ENCODE data around the gene SLC46A2.
A peak's percentile ranks its signal among the peaks of the same experiment; 100 is the strongest.

The SLC46A2 gene

DNA sequence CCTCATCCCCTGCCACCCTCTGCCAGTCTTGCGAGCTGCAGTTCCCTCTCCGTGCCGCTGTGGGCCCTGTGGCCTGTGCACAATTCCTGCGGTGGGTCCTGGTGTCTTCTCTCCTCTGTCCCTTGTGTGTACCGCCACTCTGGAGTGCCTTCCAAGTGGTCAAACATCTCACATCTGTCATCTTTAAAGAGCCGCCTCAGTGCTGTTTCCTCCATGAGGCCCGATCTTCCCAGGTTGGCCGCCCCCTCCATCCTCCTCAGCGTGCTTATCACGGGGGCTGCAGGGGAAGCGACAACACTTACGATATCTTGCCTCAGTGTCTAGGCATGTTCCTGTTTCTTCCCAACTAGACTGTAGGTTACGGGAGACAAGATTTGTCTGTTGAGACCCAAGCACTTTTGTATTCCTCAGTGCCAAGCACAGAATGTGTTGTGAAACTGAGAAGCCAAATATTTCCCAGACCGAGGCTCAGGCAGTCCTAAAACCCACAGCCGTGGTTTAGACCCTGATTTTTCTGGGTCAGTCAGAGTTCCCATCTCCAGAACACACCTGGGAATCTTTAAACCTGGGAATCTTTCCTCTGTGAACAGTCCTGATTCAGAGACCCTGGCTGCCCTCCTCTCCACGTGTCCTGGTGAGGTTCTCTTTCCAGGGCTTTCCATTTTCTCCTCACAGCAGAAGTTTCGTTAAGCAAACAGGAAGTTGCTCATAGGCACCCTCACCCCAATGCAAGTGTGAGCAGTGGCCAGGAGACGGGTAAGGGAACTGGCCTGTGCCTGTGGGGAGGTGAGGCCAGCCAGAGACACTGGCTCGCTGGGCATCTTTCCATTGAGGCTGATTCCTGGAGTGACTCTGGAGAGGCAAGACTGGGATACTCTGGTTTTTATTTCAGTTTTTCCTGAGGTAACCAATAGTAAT, 28.8 kb downstream of the SLC46A2 start:
- Mint-ChIP-seq H3K27ac (peak overlapping the region; percentile 16 to 71), H3K27me3 (no peaks in the 10 kb centered on the region), H3K36me3 (ENCODE audit: insufficient read depth) (peaks cover 6% of the 10 kb centered on the region), H3K4me3 (no peak overlapping the region), H3K9me3 (no peaks in the 10 kb centered on the region), H3K4me1 (ENCODE audit: low read depth in 2 of 2) (peaks cover 16 to 26% of the 10 kb centered on the region in 2 donors)
- ATAC-seq (replicated peaks), result no peak
- no peak for DNase-seq

DNA sequence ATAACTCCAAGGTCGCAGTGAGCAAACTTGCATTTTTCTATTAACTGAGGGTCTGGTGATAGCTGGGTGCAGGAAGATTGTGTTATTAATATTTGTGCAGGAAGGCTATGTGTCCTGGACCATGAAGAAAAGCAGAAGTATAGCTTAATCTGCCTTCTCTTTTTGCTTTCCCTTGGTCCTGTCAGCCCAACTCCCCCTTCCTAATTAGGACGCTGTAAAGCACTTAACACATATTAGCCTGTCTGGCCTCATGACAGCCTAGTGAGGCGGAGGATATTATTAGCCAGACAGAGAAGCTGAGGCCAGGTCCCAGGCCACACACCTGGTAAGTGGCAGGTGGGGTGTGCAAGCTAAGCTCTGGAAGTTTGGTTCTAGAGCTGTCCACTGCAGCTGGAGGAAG, 29.5 kb downstream of the SLC46A2 start:
- Mint-ChIP-seq H3K36me3 (ENCODE audit: insufficient read depth) (peaks cover 6% of the 10 kb centered on the region), H3K4me3 (no peak overlapping the region), H3K9me3 (no peaks in the 10 kb centered on the region), H3K4me1 (ENCODE audit: low read depth in 2 of 2) (peaks cover 16 to 30% of the 10 kb centered on the region in 2 donors), H3K27me3 (no peaks in the 10 kb centered on the region), H3K27ac (peak overlapping the region; percentile 16 to 71)
- no peak for ATAC-seq (replicated peaks)
- DNase-seq, result no peak

DNA sequence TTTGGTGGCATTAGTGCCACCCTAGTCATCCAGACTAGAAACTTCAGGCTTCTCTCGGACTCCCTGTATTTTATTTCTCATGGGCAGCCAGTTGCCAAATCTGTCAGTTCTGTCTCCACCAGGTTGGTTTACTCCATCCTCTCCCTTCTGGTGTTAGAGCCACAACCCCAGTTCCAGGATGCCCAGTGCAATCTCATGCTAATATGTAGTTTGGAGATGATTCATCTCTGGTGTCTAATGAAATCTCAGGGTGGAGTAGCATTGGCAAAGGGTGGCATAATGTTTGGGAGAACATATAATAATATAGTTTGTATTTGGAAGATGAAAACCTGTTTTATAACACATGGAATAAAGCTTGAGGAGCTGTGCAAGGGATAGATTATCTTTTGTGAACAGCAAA, 30.2 kb downstream of the SLC46A2 start:
- no peaks in the 10 kb centered on the region for H3K27me3 Mint-ChIP-seq
- H3K36me3 Mint-ChIP-seq (ENCODE audit: insufficient read depth), result peaks cover 2% of the 10 kb centered on the region
- H3K9me3 Mint-ChIP-seq, result no peaks in the 10 kb centered on the region
- no peak overlapping the region for H3K27ac Mint-ChIP-seq
- ATAC-seq (replicated peaks) (no peak), DNase-seq (no peak)
- peaks cover 19 to 30% of the 10 kb centered on the region in 2 donors for H3K4me1 Mint-ChIP-seq (ENCODE audit: low read depth in 2 of 2)
- H3K4me3 Mint-ChIP-seq, result no peak overlapping the region

DNA sequence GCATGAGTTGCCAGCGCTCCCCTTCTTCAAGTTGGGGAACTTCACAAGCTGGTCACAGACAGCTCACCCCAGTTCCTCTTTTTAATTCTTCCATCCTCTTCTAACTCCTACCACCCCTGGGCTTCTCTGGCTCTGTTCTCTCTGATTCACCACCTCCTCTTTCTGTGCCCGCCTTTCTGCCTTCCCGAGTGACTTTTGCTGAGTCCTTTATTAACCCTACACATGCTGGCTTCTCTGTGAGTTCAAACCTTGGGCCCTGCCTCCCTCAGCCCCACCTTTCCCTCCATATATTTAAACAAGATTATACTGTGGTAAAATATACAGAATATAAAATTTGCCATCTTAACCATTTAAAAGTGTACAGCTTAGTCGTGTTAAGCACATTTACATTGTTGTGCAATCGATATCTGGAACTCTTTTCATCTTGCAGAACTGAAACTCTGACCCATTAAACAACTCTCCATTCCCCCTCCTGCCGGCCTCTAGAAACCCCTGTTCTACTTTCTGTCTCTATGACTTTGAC, 32.0 kb downstream of the SLC46A2 start:
- ATAC-seq (replicated peaks), result peak; percentile 46
- H3K27ac Mint-ChIP-seq, result peak overlapping the region in 1 of 2 donors; percentile 57
- no peaks in the 10 kb centered on the region for H3K27me3 Mint-ChIP-seq
- H3K4me3 Mint-ChIP-seq, result no peak overlapping the region
- no peak for DNase-seq
- H3K9me3 Mint-ChIP-seq, result no peaks in the 10 kb centered on the region
- H3K4me1 Mint-ChIP-seq (ENCODE audit: low read depth in 2 of 2), result peaks cover 24 to 32% of the 10 kb centered on the region in 2 donors
- H3K36me3 Mint-ChIP-seq (ENCODE audit: insufficient read depth), result peaks cover 9% of the 10 kb centered on the region

DNA sequence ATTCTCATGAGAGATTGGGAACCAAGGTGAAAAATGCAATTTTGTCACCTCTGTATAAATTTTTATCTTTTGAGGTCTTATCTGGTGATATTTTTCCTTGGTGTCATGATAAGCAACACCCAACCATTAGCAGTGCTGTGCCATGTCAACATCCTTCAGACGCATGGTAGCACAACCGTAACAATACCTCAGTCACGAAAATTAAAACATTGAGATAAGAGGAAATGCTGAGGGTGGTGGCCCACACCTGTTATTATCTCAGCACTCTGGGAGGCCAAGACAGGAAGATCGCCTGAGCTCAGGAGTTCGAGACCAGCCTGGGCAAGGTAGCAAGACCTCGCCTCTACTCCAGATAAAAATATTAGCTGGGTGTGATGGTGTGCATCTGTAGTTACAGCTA, 32.7 kb downstream of the SLC46A2 start:
- Mint-ChIP-seq H3K4me1 (ENCODE audit: low read depth in 2 of 2) (peaks cover 24 to 28% of the 10 kb centered on the region in 2 donors), H3K27ac (no peak overlapping the region), H3K4me3 (no peak overlapping the region), H3K36me3 (ENCODE audit: insufficient read depth) (peaks cover 9% of the 10 kb centered on the region), H3K27me3 (no peaks in the 10 kb centered on the region), H3K9me3 (no peaks in the 10 kb centered on the region)
- no peak for ATAC-seq (replicated peaks)
- no peak for DNase-seq

DNA sequence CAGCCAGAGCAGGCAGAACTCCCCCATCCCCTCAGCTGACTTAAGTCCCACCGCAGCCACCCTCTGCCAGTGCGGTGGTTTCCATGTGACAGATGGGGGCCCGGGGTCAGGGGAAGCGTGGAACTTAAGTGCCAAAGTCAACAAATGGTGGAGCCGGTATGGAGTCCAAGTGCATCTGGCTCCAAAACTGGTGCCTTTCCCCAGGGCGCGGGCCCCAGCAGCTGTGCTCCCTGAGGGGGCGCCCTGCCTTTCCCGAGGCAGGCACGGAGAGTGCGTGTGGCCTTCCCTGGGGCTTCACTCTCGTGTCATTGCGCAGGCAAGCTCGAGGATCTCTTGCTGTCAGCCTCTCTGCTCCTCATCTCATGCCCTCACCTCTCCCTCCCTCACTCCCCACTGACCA, 33.8 kb downstream of the SLC46A2 start:
- Mint-ChIP-seq H3K27ac (peak overlapping the region; percentile 66 to 77), H3K36me3 (ENCODE audit: insufficient read depth) (peaks cover 14% of the 10 kb centered on the region), H3K27me3 (no peaks in the 10 kb centered on the region)

DNA sequence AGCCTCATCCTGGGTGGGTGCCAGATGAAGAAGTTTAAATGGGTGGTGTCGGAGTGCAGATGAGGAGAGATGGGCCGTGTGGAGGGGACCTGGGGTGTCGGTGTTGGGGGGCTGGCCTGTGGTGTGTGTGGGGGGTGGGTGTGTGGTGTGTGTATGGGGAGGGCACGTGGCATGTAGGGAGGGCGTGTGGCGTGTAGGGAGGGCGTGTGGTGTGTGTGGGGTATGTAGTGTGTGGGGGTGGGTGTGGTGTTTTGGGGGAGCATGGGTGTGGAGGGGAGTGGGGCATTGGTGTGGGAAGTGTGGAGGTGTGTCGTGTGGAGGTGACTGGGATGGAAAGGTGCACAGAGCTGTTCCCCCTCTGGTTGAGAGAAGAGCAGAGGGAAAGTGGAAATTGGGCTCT, 34.5 kb downstream of the SLC46A2 start:
- Mint-ChIP-seq H3K36me3 (ENCODE audit: insufficient read depth) (peaks cover 15% of the 10 kb centered on the region), H3K27me3 (no peaks in the 10 kb centered on the region), H3K9me3 (no peaks in the 10 kb centered on the region), H3K4me3 (no peak overlapping the region), H3K4me1 (ENCODE audit: low read depth in 2 of 2) (peaks cover 17 to 23% of the 10 kb centered on the region in 2 donors), H3K27ac (peak overlapping the region in 1 of 2 donors; percentile 66)
- DNase-seq (no peak), ATAC-seq (replicated peaks) (no peak)

More for the DNA sequence above, 33.8 kb downstream of the SLC46A2 start:
- Mint-ChIP-seq H3K4me3 (no peak overlapping the region), H3K4me1 (ENCODE audit: low read depth in 2 of 2) (peaks cover 20 to 27% of the 10 kb centered on the region in 2 donors), H3K9me3 (no peaks in the 10 kb centered on the region)
- ATAC-seq (replicated peaks), result no peak
- DNase-seq, result no peak

DNA sequence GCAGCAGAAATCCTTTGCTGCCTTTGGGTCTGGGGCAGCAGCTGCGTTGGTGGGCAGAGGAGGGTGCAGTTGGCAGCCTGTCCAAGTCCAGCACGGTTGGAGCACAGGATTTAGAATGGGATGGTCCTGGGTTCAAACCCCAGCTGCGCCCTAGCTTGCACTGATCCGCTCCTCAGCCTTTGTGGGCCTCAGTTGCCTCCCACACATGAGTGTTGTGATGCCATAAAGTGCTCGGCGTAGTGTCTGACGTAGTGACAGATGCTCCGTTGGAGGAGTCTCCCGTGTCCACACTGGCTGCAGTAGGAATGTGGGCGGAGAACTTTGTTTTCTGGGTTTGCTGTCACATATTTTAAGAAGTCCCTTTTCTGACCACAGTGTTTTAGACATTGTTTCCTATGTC, 36.0 kb downstream of the SLC46A2 start:
- DNase-seq, result no peak
- Mint-ChIP-seq H3K4me1 (ENCODE audit: low read depth in 2 of 2) (peaks cover 15% of the 10 kb centered on the region in 2 donors), H3K36me3 (ENCODE audit: insufficient read depth) (peaks cover 15% of the 10 kb centered on the region), H3K4me3 (no peak overlapping the region), H3K27ac (peak overlapping the region; percentile 64 to 70), H3K9me3 (no peaks in the 10 kb centered on the region), H3K27me3 (no peaks in the 10 kb centered on the region)
- ATAC-seq (replicated peaks), result no peak

DNA sequence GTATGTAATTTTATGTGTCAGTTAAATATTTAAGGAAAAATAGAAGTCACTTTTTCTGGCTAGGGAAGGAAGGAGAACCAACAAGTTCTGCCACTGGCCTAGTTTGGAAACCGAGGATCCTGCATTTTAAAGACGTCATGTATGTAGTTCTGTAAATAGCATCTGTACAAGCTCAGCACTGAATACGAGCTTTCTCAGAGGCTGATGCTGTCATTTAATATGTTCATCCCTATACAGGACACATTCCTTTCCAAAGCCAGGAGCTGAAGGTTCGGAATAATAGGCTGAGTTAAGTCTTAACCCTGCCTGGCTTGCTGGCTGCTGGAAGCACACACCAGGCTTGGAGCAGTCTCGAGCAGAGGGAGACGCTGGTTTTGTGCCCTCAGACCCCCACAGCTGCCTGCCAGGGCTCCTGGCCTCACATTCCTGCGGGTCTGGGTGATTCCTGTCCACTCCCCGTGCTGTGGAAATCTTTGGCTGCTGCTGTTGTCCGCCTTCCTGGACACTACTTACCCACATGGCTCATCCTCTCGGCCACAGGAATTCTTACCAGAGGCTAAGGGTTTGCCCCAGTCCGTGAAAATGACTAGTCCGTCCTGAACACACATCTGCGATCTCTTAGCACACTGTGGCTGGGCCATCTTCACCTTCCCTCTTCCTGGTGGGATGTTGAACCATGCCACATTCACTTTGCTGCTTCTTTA, 36.6 kb downstream of the SLC46A2 start:
- DNase-seq (no peak), ATAC-seq (replicated peaks) (no peak)
- Mint-ChIP-seq H3K4me1 (ENCODE audit: low read depth in 2 of 2) (peaks cover 15% of the 10 kb centered on the region in 2 donors), H3K27me3 (no peaks in the 10 kb centered on the region), H3K27ac (no peak overlapping the region), H3K9me3 (no peaks in the 10 kb centered on the region), H3K36me3 (ENCODE audit: insufficient read depth) (peaks cover 15% of the 10 kb centered on the region), H3K4me3 (no peak overlapping the region)

DNA sequence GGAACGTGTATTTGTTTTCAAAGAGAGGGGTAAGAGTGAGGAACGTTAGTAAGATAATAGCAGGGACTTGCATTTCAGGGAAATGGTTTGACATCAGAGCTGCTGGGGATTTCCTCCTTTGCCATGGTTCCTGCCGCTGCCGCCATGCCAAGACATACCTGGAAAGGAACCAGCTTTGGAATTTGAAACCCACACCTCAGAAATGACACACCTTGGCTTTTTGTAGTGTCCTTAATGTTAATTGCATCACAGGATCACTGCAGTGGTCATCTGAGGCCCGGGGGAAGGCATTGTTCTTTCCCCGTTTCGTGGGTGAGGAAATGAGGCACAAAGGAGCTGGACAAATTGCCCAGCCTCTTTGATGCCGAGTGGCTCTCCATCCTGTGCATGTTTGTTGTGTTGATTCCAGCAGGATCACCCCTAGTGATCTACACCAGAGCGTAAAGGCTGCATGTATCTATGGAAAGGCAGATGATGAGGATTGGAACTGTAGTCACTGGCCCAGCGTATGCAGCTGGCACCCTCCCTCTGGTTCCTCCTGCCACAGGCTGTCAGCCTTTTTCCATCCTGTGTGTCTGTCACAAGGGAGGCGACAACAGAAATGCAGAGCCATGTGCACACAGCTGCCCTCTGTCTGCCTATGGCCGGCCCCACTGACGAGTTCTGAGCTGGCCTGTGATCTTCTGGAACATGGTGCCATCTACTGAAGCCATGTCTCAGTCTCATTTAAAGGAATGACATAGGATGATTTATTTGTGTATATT, 37.8 kb downstream of the SLC46A2 start:
- peaks cover 15% of the 10 kb centered on the region for H3K36me3 Mint-ChIP-seq (ENCODE audit: insufficient read depth)
- no peaks in the 10 kb centered on the region for H3K9me3 Mint-ChIP-seq

DNA sequence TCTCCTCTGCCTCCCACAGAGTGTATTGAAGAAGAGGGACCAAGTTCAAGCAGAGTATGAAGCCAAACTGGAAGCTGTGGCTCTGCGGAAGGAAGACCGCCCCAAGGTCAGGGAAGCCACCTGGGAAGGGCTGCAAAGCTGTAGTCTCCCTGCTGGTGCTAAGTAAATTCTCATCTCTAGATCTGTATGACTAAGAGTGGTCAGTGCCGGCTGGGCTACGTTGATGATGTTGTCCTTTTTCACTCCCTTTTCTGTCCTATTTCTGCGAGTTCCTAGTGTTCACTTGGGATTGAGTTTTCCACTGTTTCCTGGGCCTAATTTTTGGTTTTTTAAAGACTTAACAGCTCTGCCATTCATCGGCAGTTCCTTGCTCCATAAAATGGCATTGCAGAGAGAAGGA, 39.8 kb downstream of the SLC46A2 start:
- no peak for DNase-seq
- no peak overlapping the region for H3K4me3 Mint-ChIP-seq
- H3K9me3 Mint-ChIP-seq, result no peaks in the 10 kb centered on the region
- H3K36me3 Mint-ChIP-seq (ENCODE audit: insufficient read depth), result peaks cover 15% of the 10 kb centered on the region
- no peak for ATAC-seq (replicated peaks)
- peaks cover 12 to 15% of the 10 kb centered on the region in 2 donors for H3K4me1 Mint-ChIP-seq (ENCODE audit: low read depth in 2 of 2)
- H3K27me3 Mint-ChIP-seq, result no peaks in the 10 kb centered on the region
- peak overlapping the region in 1 of 2 donors; percentile 57 for H3K27ac Mint-ChIP-seq

More for the DNA sequence above, 37.8 kb downstream of the SLC46A2 start:
- DNase-seq (no peak), ATAC-seq (replicated peaks) (no peak)
- Mint-ChIP-seq H3K4me3 (no peak overlapping the region), H3K27ac (peak overlapping the region in 1 of 2 donors; percentile 63), H3K4me1 (ENCODE audit: low read depth in 2 of 2) (peaks cover 14 to 15% of the 10 kb centered on the region in 2 donors), H3K27me3 (no peaks in the 10 kb centered on the region)

DNA sequence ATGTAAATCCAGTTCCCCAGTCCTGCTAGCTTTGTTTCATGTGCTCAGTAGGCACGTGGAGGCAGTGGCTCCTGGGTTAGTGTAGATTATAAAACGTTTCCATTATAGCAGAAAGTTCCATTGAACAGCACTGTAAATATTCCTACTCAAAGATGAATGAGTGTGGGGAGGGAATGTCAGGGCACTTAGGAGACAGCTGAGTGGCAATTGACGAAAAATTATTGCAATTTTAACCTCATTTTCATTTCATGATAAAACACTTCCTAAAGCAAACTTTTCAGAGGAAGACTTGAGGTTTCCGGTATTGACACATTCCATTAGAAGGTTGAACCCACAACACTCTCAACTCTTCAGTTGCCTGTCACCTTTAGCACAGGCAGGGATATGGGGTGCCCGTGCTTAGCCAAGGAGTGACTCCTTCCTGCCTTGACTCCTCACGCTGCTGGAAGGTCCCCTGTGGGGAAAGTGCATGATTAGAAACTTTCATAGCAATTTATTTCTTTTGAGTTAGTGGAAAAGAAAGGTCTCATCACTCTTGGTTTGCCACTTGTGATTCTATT, 41.2 kb downstream of the SLC46A2 start:
- peaks cover 4 to 20% of the 10 kb centered on the region in 2 donors for H3K4me1 Mint-ChIP-seq (ENCODE audit: low read depth in 2 of 2)
- peaks cover 15% of the 10 kb centered on the region for H3K36me3 Mint-ChIP-seq (ENCODE audit: insufficient read depth)
- ATAC-seq (replicated peaks) (no peak), DNase-seq (no peak)
- no peak overlapping the region for H3K4me3 Mint-ChIP-seq
- H3K27ac Mint-ChIP-seq, result peak overlapping the region in 1 of 2 donors; percentile 18
- no peaks in the 10 kb centered on the region for H3K9me3 Mint-ChIP-seq
- no peaks in the 10 kb centered on the region for H3K27me3 Mint-ChIP-seq

Measured in effector memory CD8-positive, alpha-beta T cell (primary cell).